GM13977 (cell line): ENCODE results near the gene OSBPL8.

ENCODE experiments used
- DNase-seq: peaks from one replicate; pipeline ENCODE4 v3.0.0; 2012; ENCODE audit warnings: low spot score
- CTCF ChIP-seq: IDR thresholded peaks from 2 replicates; pipeline ENCODE4 v1.5.1; 2012; ENCODE audit warnings: mild to moderate bottlenecking, control low read depth; ENCODE audit not compliant: insufficient read depth; ENCODE audit errors: extremely low read depth, missing control alignments
- in situ Hi-C: fragments of 300-500 bp; cut with MboI; formaldehyde crosslinking; loops from one replicate; pipeline ENCODE4 v1.12.0; 2022; ENCODE audit warnings: low sequenced_read_pairs, low pct_unique_long_range_greater_than_20kb, mixed read lengths, inconsistent platforms; ENCODE audit not compliant: unreplicated experiment

The OSBPL8 gene

GRCh38 chr12:76457010-76457409 lies 102.6 kb downstream of the OSBPL8 start:
- DNase-seq = no peak
- no peak for TF ChIP-seq CTCF
- in situ Hi-C loops = loop anchor here (25.0 kb wide), 2 partner anchors 370 to 945 kb away; partner anchors contain the start of genes KRR1 and NAP1L1

GRCh38 chr12:76455582-76456345 lies 103.8 kb downstream of the OSBPL8 start:
- in situ Hi-C loops = loop anchor here (25.0 kb wide), 2 partner anchors 368 to 943 kb away; partner anchors contain the start of genes KRR1 and NAP1L1
- TF ChIP-seq CTCF = peak; percentile 64
- DNase-seq = peak; percentile 47

- in situ Hi-C loops = loop anchor here (25.0 kb wide), 2 partner anchors 364 to 939 kb away; partner anchors contain the start of genes KRR1 and NAP1L1
- no peak for TF ChIP-seq CTCF
- no peak for DNase-seq
Measured at GRCh38 chr12:76451528-76451927, 108.0 kb downstream of the OSBPL8 start.

GRCh38 chr12:76450690-76451089 lies 108.9 kb downstream of the OSBPL8 start:
- DNase-seq = no peak
- no peak for TF ChIP-seq CTCF
- in situ Hi-C loops = loop anchor here (25.0 kb wide), 2 partner anchors 363 to 938 kb away; partner anchors contain the start of genes KRR1 and NAP1L1

GRCh38 chr12:76449993-76450392 lies 109.6 kb downstream of the OSBPL8 start:
- no peak for TF ChIP-seq CTCF
- in situ Hi-C loops = loop anchor here (25.0 kb wide), 2 partner anchors 363 to 938 kb away; partner anchors contain the start of genes KRR1 and NAP1L1
- DNase-seq = no peak

GRCh38 chr12:76449583-76449982 lies 110.0 kb downstream of the OSBPL8 start:
- TF ChIP-seq CTCF = no peak
- no peak for DNase-seq
- in situ Hi-C loops = no loop called here
